ENCODE results near the gene C6orf62.
"Not testable (repeated sequence)": the region's sequence is repeated elsewhere in the genome, so short reads cannot be mapped to it uniquely, and the experiment has no call there.

The C6orf62 gene

DNA sequence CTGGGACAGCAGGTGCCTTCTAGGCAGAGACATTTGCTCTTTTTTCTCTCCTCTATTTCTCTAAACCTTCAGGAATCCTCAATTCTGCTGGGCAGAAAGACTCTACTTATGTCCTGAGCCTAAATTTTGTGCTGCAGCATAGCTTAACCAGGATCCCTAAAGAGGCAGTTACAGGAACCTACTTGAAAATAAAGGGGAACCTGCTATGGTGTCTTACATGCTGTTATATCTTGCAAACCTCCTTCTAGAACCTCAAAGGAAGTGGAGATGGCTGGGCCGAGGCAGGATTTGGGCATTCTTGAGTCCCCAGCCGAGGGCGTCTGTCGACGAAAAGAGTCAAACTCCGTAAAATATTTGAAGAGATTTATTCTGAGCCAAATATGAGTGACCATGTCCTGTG, 38.7 kb upstream of the C6orf62 start:
- no peak for TF ChIP-seq POLR2AphosphoS5 (IDR thresholded peaks at IDR 0.05; ENCODE audit: low read depth, low read length)
- no peak for TF ChIP-seq TAF1 (IDR thresholded peaks at IDR 0.05; ENCODE audit: borderline replicate concordance, low read depth, low read length)
- no peak for TF ChIP-seq POLR2A (IDR thresholded peaks at IDR 0.05; ENCODE audit: low read depth, low read length)
- FAIRE-seq (no peak), DNase-seq (ENCODE audit: insufficient read length) (no peak)

DNA sequence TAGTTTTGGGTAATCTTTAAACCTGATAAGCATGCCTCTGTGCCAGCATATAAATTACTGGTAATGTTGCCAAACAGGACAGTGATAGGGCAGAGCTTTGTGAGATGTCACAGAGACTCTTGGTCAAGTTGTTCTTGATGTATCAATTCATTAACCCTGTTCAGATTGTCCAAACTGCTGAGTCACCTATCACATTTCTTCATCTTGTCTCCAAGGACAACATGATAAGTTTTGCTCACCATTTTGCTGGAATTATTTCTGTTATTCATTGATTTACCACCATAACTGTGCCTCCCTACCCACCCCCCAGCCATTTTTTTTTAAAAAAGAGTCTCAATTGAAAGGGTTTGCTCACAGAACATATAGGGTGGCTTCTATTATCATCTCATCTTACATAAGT, 36.3 kb upstream of the C6orf62 start:
- FAIRE-seq (no peak), DNase-seq (ENCODE audit: insufficient read length) (no peak)
- TF ChIP-seq POLR2A (IDR thresholded peaks at IDR 0.05; ENCODE audit: low read depth, low read length) = no peak
- no peak for TF ChIP-seq TAF1 (IDR thresholded peaks at IDR 0.05; ENCODE audit: borderline replicate concordance, low read depth, low read length)
- no peak for TF ChIP-seq POLR2AphosphoS5 (IDR thresholded peaks at IDR 0.05; ENCODE audit: low read depth, low read length)

DNA sequence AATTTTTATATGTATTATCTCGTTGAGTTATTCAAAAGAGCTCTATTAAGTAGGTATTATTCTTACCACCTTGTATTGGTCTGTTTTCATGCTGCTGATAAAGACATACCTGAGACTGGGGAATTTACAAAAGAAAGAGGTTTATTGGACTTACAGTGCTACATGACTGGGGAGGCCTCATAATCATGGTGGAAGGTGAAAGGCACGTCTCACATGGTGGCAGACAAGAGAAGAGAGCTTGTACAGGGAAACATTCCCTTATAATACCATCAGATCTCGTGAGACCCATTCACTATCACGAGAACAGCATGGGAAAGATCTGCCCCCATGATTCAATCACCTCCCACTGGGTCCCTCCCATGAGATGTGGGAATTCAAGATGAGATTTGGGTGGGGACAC, 35.4 kb upstream of the C6orf62 start:
- not testable (repeated sequence) for DNase-seq (ENCODE audit: insufficient read length); FAIRE-seq

DNA sequence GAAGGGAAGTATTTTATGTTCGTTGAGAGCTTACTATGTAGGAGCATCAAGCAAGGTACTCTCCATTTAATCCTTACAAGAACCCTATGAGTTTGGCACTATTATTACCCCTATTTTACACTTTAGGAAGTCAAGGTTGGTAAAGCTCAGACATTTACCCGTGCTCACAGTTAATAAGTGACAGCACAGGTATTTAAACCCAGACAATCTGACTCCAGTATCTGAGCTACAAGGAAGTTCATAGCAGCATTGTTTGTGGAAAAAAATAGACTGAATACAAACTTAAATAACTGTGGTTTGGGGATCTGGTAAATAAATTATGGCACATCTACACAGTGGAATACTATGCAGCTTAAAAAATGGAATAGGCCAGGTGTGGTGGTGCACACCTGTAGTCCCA, 34.6 kb upstream of the C6orf62 start:
- TF ChIP-seq TAF1 (IDR thresholded peaks at IDR 0.05; ENCODE audit: borderline replicate concordance, low read depth, low read length) (no peak), POLR2AphosphoS5 (IDR thresholded peaks at IDR 0.05; ENCODE audit: low read depth, low read length) (no peak), POLR2A (IDR thresholded peaks at IDR 0.05; ENCODE audit: low read depth, low read length) (no peak)
- no peak for DNase-seq (ENCODE audit: insufficient read length)
- no peak for FAIRE-seq

DNA sequence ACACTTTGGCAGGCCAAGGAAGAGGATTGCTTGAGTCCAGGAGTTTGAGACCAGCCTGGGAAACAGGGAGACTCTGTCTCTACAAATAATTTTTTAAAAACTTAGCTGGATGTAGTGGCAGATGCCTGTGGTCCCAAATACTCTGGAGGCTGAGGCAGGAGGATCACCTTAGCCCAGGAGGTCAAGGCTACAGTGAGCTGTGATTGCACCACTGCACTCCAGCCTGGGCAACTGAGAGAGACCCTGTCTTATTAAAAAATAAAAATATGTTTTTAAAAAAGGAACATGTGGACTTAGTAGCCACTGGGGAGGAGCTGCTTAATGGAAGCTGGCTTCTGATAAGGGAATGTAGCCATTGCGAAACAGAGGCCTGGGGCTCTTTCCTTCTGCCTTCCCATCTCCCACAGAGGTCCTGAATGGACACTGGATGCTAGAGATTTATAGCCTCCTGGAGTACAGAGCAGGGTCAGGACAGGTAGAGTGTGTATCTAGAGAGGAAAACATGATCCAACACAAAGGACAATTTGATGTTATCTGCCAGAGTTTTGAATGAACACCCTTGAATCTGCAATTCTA, 34.1 kb upstream of the C6orf62 start:
- DNase-seq (ENCODE audit: insufficient read length) = no peak
- TF ChIP-seq TAF1 (IDR thresholded peaks at IDR 0.05; ENCODE audit: borderline replicate concordance, low read depth, low read length) (no peak), POLR2A (IDR thresholded peaks at IDR 0.05; ENCODE audit: low read depth, low read length) (no peak), POLR2AphosphoS5 (IDR thresholded peaks at IDR 0.05; ENCODE audit: low read depth, low read length) (no peak)
- FAIRE-seq = no peak

DNA sequence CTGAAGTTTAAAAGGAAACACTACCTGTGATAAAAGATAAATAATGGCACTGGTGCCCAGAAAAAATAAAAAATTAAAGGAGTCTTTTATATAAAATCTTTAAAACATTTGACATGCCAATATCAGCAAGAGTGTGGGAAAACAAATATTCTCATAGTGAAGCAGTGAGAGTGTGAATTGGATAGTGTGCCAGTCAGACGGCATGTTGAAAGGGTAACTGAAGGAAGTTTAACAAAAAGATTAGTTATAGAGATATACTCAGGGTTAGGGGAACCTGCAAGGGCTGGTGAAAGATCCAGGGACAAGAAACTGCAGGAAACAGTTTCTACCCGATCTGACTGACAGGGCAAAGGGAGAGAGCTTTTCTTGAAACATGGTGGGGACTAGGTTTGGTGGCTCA, 33.5 kb upstream of the C6orf62 start:
- no peak for TF ChIP-seq POLR2A (IDR thresholded peaks at IDR 0.05; ENCODE audit: low read depth, low read length)
- no peak for TF ChIP-seq POLR2AphosphoS5 (IDR thresholded peaks at IDR 0.05; ENCODE audit: low read depth, low read length)
- no peak for TF ChIP-seq TAF1 (IDR thresholded peaks at IDR 0.05; ENCODE audit: borderline replicate concordance, low read depth, low read length)
- FAIRE-seq = no peak

DNA sequence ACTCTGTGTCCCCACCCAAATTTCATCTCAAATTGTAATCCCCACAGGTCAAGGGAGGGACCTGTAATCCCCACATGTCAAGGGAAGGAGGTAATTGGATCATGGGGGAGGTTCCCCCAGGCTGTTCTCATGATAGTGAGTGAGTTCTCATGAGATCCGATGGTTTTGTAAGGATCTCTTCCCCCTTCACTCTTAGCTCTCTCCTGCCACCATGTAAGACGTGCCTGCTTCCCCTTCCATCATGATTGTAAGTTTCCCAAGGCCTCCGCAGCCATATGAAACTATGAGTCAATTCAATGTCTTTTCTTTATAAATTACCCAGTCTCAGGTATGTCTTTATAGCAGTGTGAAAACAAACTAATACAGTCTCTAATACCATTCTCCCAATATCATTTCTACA, 31.9 kb upstream of the C6orf62 start:
- not testable (repeated sequence) for FAIRE-seq

More for the DNA sequence above, 33.5 kb upstream of the C6orf62 start:
- DNase-seq (ENCODE audit: insufficient read length) = no peak

DNA sequence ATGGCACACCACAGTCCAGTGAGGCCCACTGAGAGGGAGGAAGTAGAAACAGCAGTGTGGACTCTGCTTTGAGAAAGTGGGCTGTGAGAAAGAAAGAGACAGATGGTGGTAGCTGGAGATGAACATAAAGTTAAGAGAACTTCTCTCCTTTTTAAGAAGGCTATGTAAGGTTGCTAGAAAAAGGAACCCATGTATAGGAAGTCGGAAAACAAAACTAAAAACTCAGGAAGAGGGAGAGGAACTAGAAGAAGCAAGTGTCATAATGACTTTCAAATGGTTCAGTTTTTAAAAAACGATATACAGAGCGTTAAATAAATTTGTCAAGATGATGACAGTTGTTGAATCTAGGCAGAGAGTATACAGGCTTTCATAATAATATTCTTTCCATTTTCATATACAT, 30.3 kb upstream of the C6orf62 start:
- FAIRE-seq (no peak), DNase-seq (ENCODE audit: insufficient read length) (no peak)
- TF ChIP-seq POLR2A (IDR thresholded peaks at IDR 0.05; ENCODE audit: low read depth, low read length) (no peak), POLR2AphosphoS5 (IDR thresholded peaks at IDR 0.05; ENCODE audit: low read depth, low read length) (no peak), TAF1 (IDR thresholded peaks at IDR 0.05; ENCODE audit: borderline replicate concordance, low read depth, low read length) (no peak)

More for the DNA sequence above, 31.9 kb upstream of the C6orf62 start:
- not testable (repeated sequence) for DNase-seq (ENCODE audit: insufficient read length)

DNA sequence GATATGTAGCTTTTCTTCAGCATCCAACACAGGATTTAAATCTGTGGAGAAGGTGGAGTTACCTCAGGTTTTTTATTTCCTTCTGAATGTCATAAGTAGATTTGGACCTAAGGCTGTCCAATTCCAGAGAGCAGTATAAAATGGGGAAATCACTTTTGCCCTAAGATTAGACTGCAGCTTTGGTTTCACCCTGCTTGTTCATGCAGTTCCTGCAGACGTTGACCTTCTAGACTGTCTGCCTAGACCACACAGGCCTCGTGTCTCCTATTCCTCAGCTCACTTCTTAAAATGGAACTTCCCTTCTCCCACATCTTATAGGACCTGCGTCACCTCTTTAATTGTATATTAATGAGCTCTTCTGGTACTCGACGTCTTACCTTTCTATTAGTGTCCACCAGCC, 26.0 kb upstream of the C6orf62 start:
- FAIRE-seq (no peak), DNase-seq (ENCODE audit: insufficient read length) (no peak)
- TF ChIP-seq POLR2A (IDR thresholded peaks at IDR 0.05; ENCODE audit: low read depth, low read length) (no peak), POLR2AphosphoS5 (IDR thresholded peaks at IDR 0.05; ENCODE audit: low read depth, low read length) (no peak), TAF1 (IDR thresholded peaks at IDR 0.05; ENCODE audit: borderline replicate concordance, low read depth, low read length) (no peak)

DNA sequence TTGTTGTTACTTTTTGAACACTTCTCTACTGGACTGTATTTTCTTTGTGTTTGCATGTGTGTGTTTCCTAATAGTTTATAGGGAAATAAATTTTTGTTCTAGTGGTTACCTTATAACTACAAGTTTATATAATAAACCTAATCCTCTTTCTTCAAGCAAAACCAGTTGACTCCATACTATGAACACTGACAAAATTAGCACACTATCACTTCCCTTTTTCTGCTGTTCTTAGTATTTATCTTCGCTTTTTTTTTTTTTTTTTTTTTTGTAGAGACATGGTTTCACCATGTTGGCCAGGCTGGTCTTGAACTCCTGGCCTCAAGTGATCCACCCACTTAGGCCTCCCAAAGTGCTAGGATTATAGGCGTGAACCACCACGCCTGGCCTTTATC, 25.0 kb upstream of the C6orf62 start:
- DNase-seq (ENCODE audit: insufficient read length) (no peak), FAIRE-seq (no peak)
- TF ChIP-seq POLR2AphosphoS5 (IDR thresholded peaks at IDR 0.05; ENCODE audit: low read depth, low read length) (no peak), POLR2A (IDR thresholded peaks at IDR 0.05; ENCODE audit: low read depth, low read length) (no peak), TAF1 (IDR thresholded peaks at IDR 0.05; ENCODE audit: borderline replicate concordance, low read depth, low read length) (no peak)

DNA sequence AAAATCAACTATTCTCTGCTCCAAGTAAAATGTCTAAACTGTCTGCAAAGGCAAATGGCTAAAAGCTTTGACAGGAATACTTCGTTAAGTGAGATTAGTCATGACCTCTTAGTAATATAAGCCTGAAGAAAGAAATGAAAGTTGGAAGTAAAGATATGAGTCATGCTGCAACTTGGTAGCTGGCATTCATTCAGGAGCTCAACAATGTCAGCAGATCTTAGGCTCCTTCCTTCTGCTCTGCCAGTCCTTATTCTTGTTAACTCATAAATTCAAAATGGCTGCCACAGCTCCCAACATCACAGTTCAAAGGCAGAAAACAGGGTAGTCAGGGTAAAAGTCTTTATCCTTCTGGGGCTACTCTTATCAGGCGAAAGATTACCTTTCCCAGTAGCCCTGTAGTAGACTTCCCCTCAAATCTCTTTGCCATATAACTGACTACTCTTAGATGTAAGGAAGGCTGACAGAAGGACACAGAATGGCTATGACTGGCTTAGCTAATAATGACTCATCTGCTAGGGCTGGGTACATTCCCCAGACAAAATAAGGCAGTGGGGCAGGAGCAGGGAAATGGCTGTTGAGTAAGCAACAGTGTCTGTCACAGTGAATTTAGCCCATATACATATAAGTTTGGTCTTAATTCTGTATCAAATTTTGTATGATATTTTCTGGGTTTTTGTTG, 24.4 kb upstream of the C6orf62 start:
- TF ChIP-seq TAF1 (IDR thresholded peaks at IDR 0.05; ENCODE audit: borderline replicate concordance, low read depth, low read length) (no peak), POLR2A (IDR thresholded peaks at IDR 0.05; ENCODE audit: low read depth, low read length) (no peak), POLR2AphosphoS5 (IDR thresholded peaks at IDR 0.05; ENCODE audit: low read depth, low read length) (no peak; the same call in 1 of the 2 replicates)
- FAIRE-seq (peak; percentile 89), DNase-seq (ENCODE audit: insufficient read length) (peak; percentile 18)

DNA sequence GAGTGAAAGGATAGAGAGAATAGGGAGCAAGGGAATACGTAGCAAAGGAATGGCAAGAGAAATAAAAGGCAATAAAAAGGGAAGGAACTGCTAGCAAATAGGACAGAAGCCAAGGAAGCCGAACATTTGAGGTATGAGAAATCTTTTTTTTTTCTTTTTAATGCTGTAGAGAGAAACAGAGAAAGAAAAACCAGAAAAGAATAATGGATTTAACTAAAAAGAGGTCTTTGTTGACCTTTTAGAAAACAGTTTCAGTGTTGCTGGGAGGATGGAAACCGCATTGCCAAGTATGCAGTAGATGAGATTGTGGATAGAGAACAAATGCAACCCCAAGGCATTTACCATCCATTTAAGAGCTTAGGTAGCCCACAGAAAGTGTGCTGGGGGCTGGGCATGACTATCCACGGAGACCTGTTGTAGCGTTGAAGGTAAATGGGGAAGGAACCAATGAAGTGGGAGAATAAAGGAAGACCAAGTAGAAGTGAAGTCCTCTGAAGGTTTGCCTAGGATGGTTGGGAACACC, 23.3 kb upstream of the C6orf62 start:
- DNase-seq (ENCODE audit: insufficient read length) (no peak), FAIRE-seq (no peak)
- TF ChIP-seq TAF1 (IDR thresholded peaks at IDR 0.05; ENCODE audit: borderline replicate concordance, low read depth, low read length) (no peak), POLR2A (IDR thresholded peaks at IDR 0.05; ENCODE audit: low read depth, low read length) (no peak)

Data from GM12892 (cell line).